ENCODE results near the gene OR2C3. TPM values are rescaled to one million over a fixed set of nuclear protein-coding genes. Genes with fewer than 3 reads are reported as not detected.
"Not testable (repeated sequence)": the region's sequence is repeated elsewhere in the genome, so short reads cannot be mapped to it uniquely, and the experiment has no call there.

OR2C3 gene
- total RNA-seq, 4 donors from 2014 or later, result not detected

DNA sequence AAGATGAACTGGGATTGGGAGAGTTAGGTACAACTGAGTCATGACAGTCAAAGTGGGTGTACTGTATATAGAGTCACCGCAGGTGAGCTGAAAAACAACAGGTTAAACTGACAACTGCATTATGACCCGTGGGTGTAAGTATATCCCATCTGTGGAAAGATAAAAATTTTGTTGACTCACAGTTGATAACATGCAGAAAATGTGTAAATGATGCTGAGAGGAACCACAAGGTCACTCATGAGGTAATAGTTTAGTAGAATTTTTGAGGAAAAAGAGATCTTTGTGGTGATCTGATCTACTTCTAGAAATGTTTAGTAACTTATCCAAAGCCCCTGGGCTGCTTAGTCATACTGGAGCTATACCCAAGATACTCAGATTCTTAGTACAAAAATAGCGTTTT lies 838 bp downstream of the OR2C3 start:
- Histone ChIP-seq H3K27ac (no peak overlapping the region), H3K27me3 (no peaks in the 10 kb centered on the region), H3K36me3 (no peaks in the 10 kb centered on the region), H3K9me3 (no peaks in the 10 kb centered on the region), H3K4me3 (replicated peaks in 1 of 3) (no peak overlapping the region), H3K4me1 (no peaks in the 10 kb centered on the region)
- TF ChIP-seq POLR2A (IDR thresholded peaks at IDR 0.05), result no peak
- TF ChIP-seq, protein P1, sequence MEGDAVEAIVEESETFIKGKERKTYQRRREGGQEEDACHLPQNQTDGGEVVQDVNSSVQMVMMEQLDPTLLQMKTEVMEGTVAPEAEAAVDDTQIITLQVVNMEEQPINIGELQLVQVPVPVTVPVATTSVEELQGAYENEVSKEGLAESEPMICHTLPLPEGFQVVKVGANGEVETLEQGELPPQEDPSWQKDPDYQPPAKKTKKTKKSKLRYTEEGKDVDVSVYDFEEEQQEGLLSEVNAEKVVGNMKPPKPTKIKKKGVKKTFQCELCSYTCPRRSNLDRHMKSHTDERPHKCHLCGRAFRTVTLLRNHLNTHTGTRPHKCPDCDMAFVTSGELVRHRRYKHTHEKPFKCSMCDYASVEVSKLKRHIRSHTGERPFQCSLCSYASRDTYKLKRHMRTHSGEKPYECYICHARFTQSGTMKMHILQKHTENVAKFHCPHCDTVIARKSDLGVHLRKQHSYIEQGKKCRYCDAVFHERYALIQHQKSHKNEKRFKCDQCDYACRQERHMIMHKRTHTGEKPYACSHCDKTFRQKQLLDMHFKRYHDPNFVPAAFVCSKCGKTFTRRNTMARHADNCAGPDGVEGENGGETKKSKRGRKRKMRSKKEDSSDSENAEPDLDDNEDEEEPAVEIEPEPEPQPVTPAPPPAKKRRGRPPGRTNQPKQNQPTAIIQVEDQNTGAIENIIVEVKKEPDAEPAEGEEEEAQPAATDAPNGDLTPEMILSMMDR (IDR thresholded peaks at IDR 0.05), result no peak
- WGBS, 2 donors, result 74 to 87% methylated on average over 3 of the region's 3 CpGs
- intact Hi-C loops (cut with DNase I), result no loop called here
- no peak for DNase-seq

DNA sequence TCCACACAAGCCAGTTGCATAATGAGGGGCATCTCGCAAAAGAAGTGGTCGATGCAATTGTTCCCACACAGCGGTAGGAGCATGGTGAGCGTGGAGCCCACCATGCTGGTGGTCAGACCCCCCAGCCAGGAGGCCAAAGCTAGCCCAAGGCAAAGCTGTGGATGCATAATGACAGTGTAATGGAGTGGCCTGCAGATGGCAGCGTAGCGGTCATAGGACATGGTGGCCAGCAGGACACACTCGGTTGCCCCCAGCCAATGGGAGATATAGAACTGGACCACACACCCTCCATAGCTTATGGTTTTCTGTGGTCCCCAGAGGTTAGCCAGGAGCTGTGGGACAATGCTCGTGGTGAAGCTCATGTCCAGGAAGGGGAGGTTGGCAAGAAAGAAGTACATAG lies 4.3 kb downstream of the OR2C3 start:
- intact Hi-C loops (cut with DNase I), result no loop called here
- WGBS, 2 donors, result 97 to 98% methylated on average over 8 of the region's 8 CpGs

DNA sequence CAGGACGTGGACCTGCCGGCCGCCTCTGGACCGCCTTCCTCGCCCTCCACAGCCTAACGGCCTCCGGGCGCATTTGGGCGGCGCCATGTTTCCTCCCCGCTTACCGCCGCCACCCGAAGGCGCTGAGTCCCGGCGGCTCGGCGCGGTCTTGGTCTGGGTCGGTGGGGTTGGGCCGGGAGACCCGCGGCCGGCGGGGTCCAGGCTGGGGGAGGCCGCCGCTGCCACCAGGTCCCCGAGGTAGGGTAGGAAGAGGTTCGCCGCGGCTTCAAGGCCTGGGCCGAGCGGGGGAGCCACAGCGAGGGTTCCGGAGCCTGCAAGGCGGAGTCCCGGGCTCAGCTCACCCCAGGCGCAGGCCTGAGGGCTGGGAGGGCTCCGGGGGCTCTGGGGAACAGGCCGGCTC lies 5.5 kb downstream of the OR2C3 start:
- Histone ChIP-seq H3K27ac (no peak overlapping the region), H3K9me3 (no peaks in the 10 kb centered on the region), H3K4me1 (no peaks in the 10 kb centered on the region), H3K4me3 (replicated peaks in 1 of 3) (no peak overlapping the region), H3K36me3 (no peaks in the 10 kb centered on the region), H3K27me3 (no peaks in the 10 kb centered on the region)
- WGBS, 2 donors, result 46 to 70% methylated on average over 10 to 17 of the region's 41 CpGs
- DNase-seq, result no peak
- intact Hi-C loops (cut with DNase I), result no loop called here
- TF ChIP-seq POLR2A (IDR thresholded peaks at IDR 0.05), result no peak
- TF ChIP-seq, protein P1 (IDR thresholded peaks at IDR 0.05), result no peak

More for the DNA sequence above, 4.3 kb downstream of the OR2C3 start:
- no peaks in the 10 kb centered on the region for H3K27me3 ChIP-seq
- H3K36me3 ChIP-seq, result no peaks in the 10 kb centered on the region
- no peaks in the 10 kb centered on the region for H3K4me1 ChIP-seq
- no peak for DNase-seq
- H3K27ac ChIP-seq, result no peak overlapping the region
- H3K4me3 ChIP-seq (replicated peaks in 1 of 3), result no peak overlapping the region
- H3K9me3 ChIP-seq, result no peaks in the 10 kb centered on the region
- TF ChIP-seq, protein P1 (IDR thresholded peaks at IDR 0.05), result no peak
- no peak for TF ChIP-seq POLR2A (IDR thresholded peaks at IDR 0.05)

DNA sequence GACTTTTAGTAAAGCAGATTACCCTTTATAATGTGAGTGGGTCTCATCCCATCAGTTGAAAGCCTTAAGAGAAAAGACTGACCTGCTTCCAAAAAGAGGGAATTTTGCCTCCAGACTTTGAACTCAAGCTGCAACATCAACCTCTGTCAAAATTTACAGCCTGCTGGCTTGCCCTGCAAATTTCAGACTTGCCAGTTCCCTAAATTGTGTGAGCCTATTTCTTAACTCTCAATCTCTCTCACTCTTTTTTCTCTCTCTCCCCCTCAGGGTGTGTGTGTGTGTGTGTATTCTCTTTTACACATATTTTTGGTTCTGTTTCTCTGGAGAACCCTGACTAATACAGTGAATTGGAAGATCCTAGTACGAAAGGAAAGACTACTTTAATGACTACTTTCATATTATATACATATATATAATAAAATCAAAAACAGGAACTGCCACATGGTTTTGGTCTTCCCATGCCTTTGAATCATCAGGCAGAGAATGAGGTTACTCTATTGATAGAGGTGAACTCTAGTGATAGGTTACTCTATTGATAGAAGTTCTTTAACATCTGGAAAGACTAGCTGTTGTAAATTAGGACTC lies 6.4 kb downstream of the OR2C3 start:
- Histone ChIP-seq H3K36me3 (no peaks in the 10 kb centered on the region), H3K4me3 (replicated peaks in 1 of 3) (no peak overlapping the region), H3K4me1 (no peaks in the 10 kb centered on the region), H3K27me3 (no peaks in the 10 kb centered on the region), H3K9me3 (no peaks in the 10 kb centered on the region), H3K27ac (no peak overlapping the region)
- TF ChIP-seq, protein P1 (IDR thresholded peaks at IDR 0.05), result no peak
- TF ChIP-seq POLR2A (IDR thresholded peaks at IDR 0.05), result no peak
- WGBS, 2 donors, result 74 to 85% methylated on average over 1 of the region's 1 CpG
- intact Hi-C loops (cut with DNase I), result no loop called here
- no peak for DNase-seq

DNA sequence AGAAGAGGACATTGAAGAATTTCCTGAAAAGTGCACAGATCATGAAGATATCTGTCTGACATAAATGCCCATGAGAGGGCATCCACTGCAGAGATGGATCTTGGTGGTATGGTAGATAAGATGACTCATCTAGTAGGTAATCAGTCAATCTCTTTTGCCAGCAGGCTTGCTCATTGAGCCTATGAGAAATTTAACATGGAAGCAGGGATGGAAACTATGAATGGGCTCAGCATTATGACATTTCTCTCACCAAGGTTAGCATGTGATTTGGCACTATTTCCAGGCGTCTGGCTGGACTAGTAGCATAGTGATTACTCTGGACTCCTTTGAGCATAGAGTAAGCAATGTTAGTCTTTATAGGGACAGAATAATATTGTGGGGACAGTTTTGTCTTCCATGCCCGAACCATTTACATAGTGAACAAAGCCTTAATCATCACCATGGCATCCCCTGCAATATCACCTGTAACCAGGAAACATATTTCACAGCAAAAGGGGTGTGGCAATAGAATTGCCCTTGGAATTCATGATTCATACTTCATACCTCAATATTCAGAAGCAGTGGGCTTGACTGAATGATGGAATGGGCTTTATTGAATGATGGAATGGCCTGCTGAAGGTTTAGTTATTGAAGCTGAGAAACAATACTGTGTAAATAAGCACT lies 7.3 kb downstream of the OR2C3 start:
- Histone ChIP-seq H3K27me3 (no peaks in the 10 kb centered on the region), H3K36me3 (no peaks in the 10 kb centered on the region), H3K4me1 (no peaks in the 10 kb centered on the region), H3K27ac (no peak overlapping the region), H3K4me3 (replicated peaks in 1 of 3) (no peak overlapping the region), H3K9me3 (no peaks in the 10 kb centered on the region)
- intact Hi-C loops (cut with DNase I), result no loop called here
- 75 to 83% methylated on average over 2 of the region's 2 CpGs for whole genome bisulfite sequencing, 2 donors
- no peak for DNase-seq
- TF ChIP-seq POLR2A (IDR thresholded peaks at IDR 0.05), result no peak
- TF ChIP-seq, protein P1 (IDR thresholded peaks at IDR 0.05), result no peak

DNA sequence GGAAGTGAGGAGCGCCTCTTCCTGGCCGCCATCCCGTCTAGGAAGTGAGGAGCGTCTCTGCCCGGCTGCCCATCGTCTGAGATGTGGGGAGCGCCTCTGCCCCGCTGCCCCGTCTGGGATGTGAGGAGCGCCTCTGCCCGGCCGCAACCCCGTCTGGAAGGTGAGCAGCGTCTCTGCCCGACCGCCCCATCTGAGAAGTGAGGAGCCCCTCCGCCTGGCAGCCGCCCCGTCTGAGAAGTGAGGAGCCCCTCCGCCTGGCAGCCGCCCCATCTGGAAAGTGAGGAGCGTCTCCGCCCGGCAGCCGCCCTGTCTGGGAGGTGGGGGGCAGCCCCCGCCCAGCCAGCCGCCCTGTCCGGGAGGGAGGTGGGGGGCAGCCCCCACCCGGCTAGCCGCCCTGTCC lies 14.4 kb downstream of the OR2C3 start:
- intact Hi-C loops (cut with DNase I); H3K9me3 ChIP-seq; H3K36me3 ChIP-seq; H3K27ac ChIP-seq; H3K4me1 ChIP-seq; DNase-seq; H3K4me3 ChIP-seq (replicated peaks in 1 of 3); H3K27me3 ChIP-seq: not testable (repeated sequence)
- no CpG with 5 or more reads among the region's 30 CpGs for WGBS, 2 donors

All from thyroid gland (tissue), 4 donors.